Left ventricle myocardium inferior (tissue), 1 donor: ENCODE results near the gene LPCAT2. TPM values are rescaled to one million over a fixed set of nuclear protein-coding genes. Genes with fewer than 3 reads are reported as not detected.

Experiments used
- DNase-seq: peaks from one replicate; pipeline ENCODE4 v3.0.0-alpha.2; 2020
- H3K27ac ChIP-seq: fragments of 200-600 bp; replicated peaks from 2 replicates; pipeline ENCODE4 v1.8.0; 2021
- H3K27me3 ChIP-seq: fragments of 200-600 bp; 2 replicates; pipeline ENCODE4 v1.8.0; 2021; ENCODE audit warnings: low read depth
- H3K36me3 ChIP-seq: fragments of 200-600 bp; 2 replicates; pipeline ENCODE4 v1.8.0; 2021
- H3K4me1 ChIP-seq: fragments of 200-600 bp; 2 replicates; pipeline ENCODE4 v1.8.0; 2021
- H3K4me3 ChIP-seq: fragments of 200-600 bp; 2 replicates; pipeline ENCODE4 v1.8.0; 2021; ENCODE audit warnings: mild to moderate bottlenecking, moderate library complexity
- H3K9me3 ChIP-seq: fragments of 200-600 bp; replicated peaks from 2 replicates; pipeline ENCODE4 v1.8.0; 2021
- intact Hi-C: fragments of 100-400 bp; cut with micrococcal nuclease; formaldehyde crosslinking; loops from one replicate; pipeline ENCODE4 v1.11.0; 2022
- total RNA-seq: library from RNA; stranded (reverse); fragmentation: NEBNext Ultra II Directional; extraction: Animal tissue kit (Norgen Biotek cat#: 25700); gene quantifications from one replicate; pipeline ENCODE4 v1.2.1, GENCODE V29; 2021
- TF ChIP-seq, protein P1 (sequence below): fragments of 200-600 bp; IDR thresholded peaks from 2 replicates; pipeline ENCODE4 v1.8.0; 2021; ENCODE audit warnings: antibody characterized with exemption, mild to moderate bottlenecking, borderline replicate concordance
- donor health status: DM: no; HTN: yes; CAD: no; lungs with severe emphysema.

The LPCAT2 gene
- total RNA-seq, 1 donor from 2014 or later, result 6.9 TPM

DNA sequence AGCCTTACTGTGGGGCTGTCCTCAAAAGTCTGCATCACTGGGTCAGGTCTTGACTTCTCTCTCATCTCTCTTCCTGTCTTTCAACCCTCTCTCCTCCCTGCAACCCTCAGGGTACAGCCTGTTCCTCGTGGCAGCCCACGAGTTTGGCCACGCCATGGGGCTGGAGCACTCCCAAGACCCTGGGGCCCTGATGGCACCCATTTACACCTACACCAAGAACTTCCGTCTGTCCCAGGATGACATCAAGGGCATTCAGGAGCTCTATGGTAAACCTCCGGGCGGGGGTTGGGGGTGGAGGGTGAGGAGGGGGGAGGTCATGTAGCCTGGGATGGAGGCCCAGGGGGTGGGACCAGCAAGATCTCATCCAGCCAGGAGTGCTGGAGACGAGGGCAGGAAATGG, 17.2 kb upstream of the LPCAT2 start:
- TF ChIP-seq, protein P1, sequence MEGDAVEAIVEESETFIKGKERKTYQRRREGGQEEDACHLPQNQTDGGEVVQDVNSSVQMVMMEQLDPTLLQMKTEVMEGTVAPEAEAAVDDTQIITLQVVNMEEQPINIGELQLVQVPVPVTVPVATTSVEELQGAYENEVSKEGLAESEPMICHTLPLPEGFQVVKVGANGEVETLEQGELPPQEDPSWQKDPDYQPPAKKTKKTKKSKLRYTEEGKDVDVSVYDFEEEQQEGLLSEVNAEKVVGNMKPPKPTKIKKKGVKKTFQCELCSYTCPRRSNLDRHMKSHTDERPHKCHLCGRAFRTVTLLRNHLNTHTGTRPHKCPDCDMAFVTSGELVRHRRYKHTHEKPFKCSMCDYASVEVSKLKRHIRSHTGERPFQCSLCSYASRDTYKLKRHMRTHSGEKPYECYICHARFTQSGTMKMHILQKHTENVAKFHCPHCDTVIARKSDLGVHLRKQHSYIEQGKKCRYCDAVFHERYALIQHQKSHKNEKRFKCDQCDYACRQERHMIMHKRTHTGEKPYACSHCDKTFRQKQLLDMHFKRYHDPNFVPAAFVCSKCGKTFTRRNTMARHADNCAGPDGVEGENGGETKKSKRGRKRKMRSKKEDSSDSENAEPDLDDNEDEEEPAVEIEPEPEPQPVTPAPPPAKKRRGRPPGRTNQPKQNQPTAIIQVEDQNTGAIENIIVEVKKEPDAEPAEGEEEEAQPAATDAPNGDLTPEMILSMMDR, result no peak
- peaks cover 28% of the 10 kb centered on the region for H3K36me3 ChIP-seq
- H3K4me1 ChIP-seq, result peaks cover 32% of the 10 kb centered on the region
- no peak for DNase-seq
- no peaks in the 10 kb centered on the region for H3K9me3 ChIP-seq
- peak overlapping the region; percentile 19 for H3K27ac ChIP-seq
- H3K27me3 ChIP-seq, result no peaks in the 10 kb centered on the region
- intact Hi-C loops, result loop anchor here (10.0 kb wide), 1 partner anchor 213 kb away; no protein-coding TSS in a partner anchor
- H3K4me3 ChIP-seq, result no peak overlapping the region

DNA sequence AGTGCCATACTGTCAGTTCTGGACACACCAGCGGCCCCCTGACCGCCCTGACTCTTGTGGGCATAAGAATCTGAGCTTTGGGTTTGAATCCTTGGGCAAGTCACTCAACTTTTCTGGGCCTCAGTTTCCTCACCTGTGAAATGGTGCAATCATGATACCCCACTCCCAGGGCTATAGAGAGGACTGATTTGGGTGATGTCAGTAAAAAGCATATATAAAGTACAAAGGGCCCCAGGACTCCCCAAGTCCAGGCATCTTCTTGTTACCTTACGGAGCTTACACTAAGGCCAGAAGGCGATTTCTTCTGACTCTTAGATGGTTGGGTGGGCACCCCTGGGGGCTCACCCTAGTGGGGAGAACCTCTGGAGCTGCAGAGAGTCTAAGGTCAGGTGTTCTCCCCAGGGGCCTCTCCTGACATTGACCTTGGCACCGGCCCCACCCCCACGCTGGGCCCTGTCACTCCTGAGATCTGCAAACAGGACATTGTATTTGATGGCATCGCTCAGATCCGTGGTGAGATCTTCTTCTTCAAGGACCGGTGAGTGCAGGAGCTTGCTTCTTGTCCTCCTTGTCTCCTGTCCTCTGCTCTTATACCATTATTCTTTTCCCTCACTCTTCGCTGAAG, 16.0 kb upstream of the LPCAT2 start:
- no peak overlapping the region for H3K27ac ChIP-seq
- no peak overlapping the region for H3K4me3 ChIP-seq
- H3K36me3 ChIP-seq, result peaks cover 27% of the 10 kb centered on the region
- intact Hi-C loops, result loop anchor here (10.0 kb wide), 1 partner anchor 212 kb away; no protein-coding TSS in a partner anchor
- TF ChIP-seq, protein P1, result no peak
- peaks cover 32% of the 10 kb centered on the region for H3K4me1 ChIP-seq
- H3K9me3 ChIP-seq, result no peaks in the 10 kb centered on the region
- DNase-seq, result no peak
- H3K27me3 ChIP-seq, result no peaks in the 10 kb centered on the region

DNA sequence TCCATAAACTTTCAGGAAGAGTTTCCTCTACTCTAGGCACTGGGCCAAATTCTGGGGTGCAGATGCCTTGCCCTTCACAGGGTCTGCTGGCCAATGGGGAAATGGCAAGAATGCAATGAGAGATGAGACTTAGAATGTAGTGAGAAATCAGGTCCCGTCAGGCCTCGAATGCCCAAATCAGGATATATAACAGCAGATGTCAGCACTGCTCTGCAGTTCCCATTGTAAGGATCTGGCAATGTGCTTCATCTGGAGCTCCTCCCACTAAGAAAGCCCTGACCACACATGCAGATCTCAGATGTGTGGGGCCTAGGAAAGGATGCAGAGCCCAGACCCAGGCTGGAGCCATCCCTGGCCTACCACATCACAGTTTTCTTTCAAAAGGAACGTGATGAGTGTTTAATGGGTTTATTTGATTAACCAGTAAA, 13.9 kb upstream of the LPCAT2 start:
- peaks cover 7% of the 10 kb centered on the region for H3K36me3 ChIP-seq
- intact Hi-C loops, result loop anchor here (10.0 kb wide), 1 partner anchor 210 kb away; no protein-coding TSS in a partner anchor
- peak overlapping the region; percentile 34 for H3K27ac ChIP-seq
- no peak for DNase-seq
- no peak overlapping the region for H3K4me3 ChIP-seq
- H3K9me3 ChIP-seq, result no peaks in the 10 kb centered on the region
- TF ChIP-seq, protein P1, result peak; percentile 63
- peaks cover 44% of the 10 kb centered on the region for H3K4me1 ChIP-seq
- H3K27me3 ChIP-seq, result no peaks in the 10 kb centered on the region

DNA sequence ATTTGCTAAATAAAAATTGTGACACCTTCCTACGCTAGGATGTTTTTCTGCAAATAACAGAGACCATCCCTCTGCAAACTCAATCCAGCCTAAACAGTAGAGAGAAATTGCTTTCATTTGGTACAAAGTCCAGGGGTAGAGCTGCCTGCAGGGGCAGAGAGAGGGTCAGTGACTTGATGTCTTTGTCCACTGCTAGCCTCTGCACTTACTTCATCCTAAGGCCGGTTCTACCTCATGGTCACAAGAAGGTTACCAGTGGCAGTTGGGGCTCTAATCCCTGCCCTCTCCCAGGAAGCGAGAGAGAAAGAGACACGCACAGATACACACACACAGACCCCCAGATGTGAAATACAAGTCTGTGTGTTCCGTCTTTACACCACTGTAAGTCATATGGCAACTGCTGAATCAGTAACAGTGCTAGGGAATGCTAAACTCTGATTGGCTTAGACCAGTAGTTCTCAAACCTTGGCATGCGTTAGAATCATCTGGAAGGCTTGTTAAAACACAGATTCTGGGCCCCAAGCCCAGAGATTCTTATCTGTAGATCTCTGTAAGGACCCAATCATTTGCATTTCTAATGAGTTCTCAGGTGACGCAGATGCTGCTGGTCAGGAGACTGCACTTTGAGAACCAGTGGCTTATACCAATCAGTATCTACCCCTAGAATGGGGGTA, 13.1 kb upstream of the LPCAT2 start:
- Histone ChIP-seq H3K9me3 (no peaks in the 10 kb centered on the region), H3K36me3 (peaks cover 3% of the 10 kb centered on the region), H3K4me1 (peaks cover 52% of the 10 kb centered on the region), H3K27ac (peak overlapping the region; percentile 34), H3K27me3 (no peaks in the 10 kb centered on the region), H3K4me3 (no peak overlapping the region)
- TF ChIP-seq, protein P1, result no peak
- intact Hi-C loops, result loop anchor here (10.0 kb wide), 1 partner anchor 209 kb away; no protein-coding TSS in a partner anchor
- DNase-seq, result no peak

DNA sequence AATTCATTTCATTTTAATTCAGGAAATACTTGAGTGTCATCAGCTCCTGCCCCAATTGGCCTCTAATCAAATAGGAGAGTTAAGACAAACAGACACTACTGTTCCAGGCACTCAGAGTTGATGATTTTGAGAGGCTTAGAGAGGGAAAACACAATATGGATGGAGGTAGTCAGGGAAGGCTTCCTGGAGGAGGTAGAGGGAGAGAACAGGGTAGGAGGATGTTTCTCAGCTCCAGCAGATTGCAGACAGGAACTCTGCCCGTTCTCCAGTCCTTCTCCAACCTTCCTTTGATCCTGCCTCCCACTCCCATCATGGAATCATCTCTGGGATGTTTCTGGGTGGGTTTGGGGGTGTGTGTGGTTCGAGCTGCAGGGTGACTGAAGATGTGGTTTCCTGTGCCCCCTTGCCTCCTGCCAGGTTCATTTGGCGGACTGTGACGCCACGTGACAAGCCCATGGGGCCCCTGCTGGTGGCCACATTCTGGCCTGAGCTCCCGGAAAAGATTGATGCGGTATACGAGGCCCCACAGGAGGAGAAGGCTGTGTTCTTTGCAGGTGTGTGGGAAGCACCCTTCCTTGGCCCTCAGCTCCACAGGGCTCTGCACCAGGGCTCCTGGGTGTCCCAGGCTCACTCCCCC, 12.2 kb upstream of the LPCAT2 start:
- Histone ChIP-seq H3K4me1 (peaks cover 53% of the 10 kb centered on the region), H3K36me3 (peaks cover 3% of the 10 kb centered on the region)
- intact Hi-C loops, result loop anchor here (10.0 kb wide), 1 partner anchor 208 kb away; no protein-coding TSS in a partner anchor

More for the DNA sequence above, 12.2 kb upstream of the LPCAT2 start:
- Histone ChIP-seq H3K27me3 (no peaks in the 10 kb centered on the region), H3K27ac (no peak overlapping the region), H3K4me3 (no peak overlapping the region), H3K9me3 (no peaks in the 10 kb centered on the region)
- TF ChIP-seq, protein P1, result no peak
- DNase-seq, result no peak
